CD14-positive monocyte (primary cell): ENCODE data around the gene TNNI3K. TPM values are rescaled to one million over a fixed set of nuclear protein-coding genes. Genes with fewer than 3 reads are reported as not detected.

Experiments
- DNase-seq, 3 donors: peaks; one replicate each; pipeline ENCODE4 v3.0.0-alpha.2; 2011 to 2022
- H2AFZ ChIP-seq: 2 replicates; pipeline ENCODE4 v1.6.0; 2012; ENCODE audit warnings: mild to moderate bottlenecking, low read depth, low read length, inconsistent platforms; ENCODE audit not compliant: insufficient read depth, poor library complexity, severe bottlenecking
- H3K27ac ChIP-seq, 2 donors: 1 replicate in 1 of 2; 2 replicates in 1 of 2; pipeline ENCODE4 v1.5.1; 2012 to 2013; ENCODE audit warnings: low read length in 2 of 2, control low read depth in 1 of 2, inconsistent platforms in 1 of 2, low read depth in 1 of 2, mild to moderate bottlenecking in 1 of 2
- H3K27me3 ChIP-seq, 2 donors: one replicate each; pipeline versions ENCODE4 v1.6.0 to v1.6.1; 2011 to 2013; ENCODE audit warnings: low read length in 2 of 2; ENCODE audit not compliant: control insufficient read depth in 2 of 2, insufficient read depth in 2 of 2
- H3K36me3 ChIP-seq, 2 donors: replicated peaks in 1 of 2; 1 replicate in 1 of 2; 2 replicates in 1 of 2; pipeline versions ENCODE4 v1.5.1 to v1.6.1; 2012 to 2013; ENCODE audit warnings: low read length in 2 of 2, control low read depth in 1 of 2, inconsistent platforms in 1 of 2, mild to moderate bottlenecking in 1 of 2; ENCODE audit not compliant: insufficient read depth in 2 of 2, control insufficient read depth in 1 of 2
- H3K4me1 ChIP-seq, 2 donors: 1 replicate in 1 of 2; 2 replicates in 1 of 2; pipeline versions ENCODE4 v1.5.1 to v1.6.1; 2012 to 2013; ENCODE audit warnings: low read length in 2 of 2, control low read depth in 1 of 2, inconsistent platforms in 1 of 2, mild to moderate bottlenecking in 1 of 2, moderate library complexity in 1 of 2; ENCODE audit not compliant: insufficient read depth in 2 of 2, control insufficient read depth in 1 of 2
- H3K4me2 ChIP-seq: replicated peaks from 2 replicates; pipeline ENCODE3; 2012; ENCODE audit warnings: low read length, moderate library complexity, mild to moderate bottlenecking; ENCODE audit not compliant: poor library complexity, severe bottlenecking; ENCODE audit errors: extremely low read depth
- H3K4me3 ChIP-seq, 3 experiments: fragments of 200-600 bp in 1 of 3; sonication (generic) in 1 of 3; replicated peaks in 1 of 3; 1 replicate in 2 of 3; 2 replicates in 1 of 3; pipeline ENCODE4 v1.5.1; 2011 to 2013; ENCODE audit warnings: low read length in 3 of 3, mild to moderate bottlenecking in 3 of 3, control low read depth in 2 of 3, low read depth in 2 of 3, inconsistent platforms in 1 of 3, moderate library complexity in 1 of 3
- H3K79me2 ChIP-seq: 2 replicates; pipeline ENCODE4 v1.6.0; 2012; ENCODE audit warnings: mild to moderate bottlenecking, control low read depth, inconsistent platforms, low read length, moderate library complexity; ENCODE audit not compliant: insufficient read depth
- H3K9ac ChIP-seq: 2 replicates; pipeline ENCODE4 v1.6.0; 2017; ENCODE audit warnings: low read length, mild to moderate bottlenecking; ENCODE audit not compliant: insufficient read depth, poor library complexity, severe bottlenecking
- H3K9me3 ChIP-seq, 2 donors: replicated peaks in 1 of 2; 1 replicate in 1 of 2; 2 replicates in 1 of 2; pipeline versions ENCODE4 v1.5.1 to v1.6.1; 2012 to 2013; ENCODE audit warnings: low read length in 2 of 2, control low read depth in 1 of 2; ENCODE audit not compliant: control insufficient read depth in 1 of 2, insufficient read depth in 1 of 2
- H4K20me1 ChIP-seq: 2 replicates; pipeline ENCODE4 v1.6.0; 2012; ENCODE audit warnings: mild to moderate bottlenecking, low read length, control low read depth, moderate library complexity; ENCODE audit not compliant: insufficient read depth
- H3K27ac Mint-ChIP-seq, 7 donors: one replicate each; pipeline ENCODE4 v1.8.0; 2020; ENCODE audit warnings: mild to moderate bottlenecking in 7 of 7, mixed read lengths in 7 of 7, moderate library complexity in 6 of 7, inconsistent platforms in 2 of 7
- H3K27me3 Mint-ChIP-seq, 3 donors: one replicate each; pipeline ENCODE4 v1.8.0; 2021 to 2022; ENCODE audit warnings: low read depth in 3 of 3, mild to moderate bottlenecking in 3 of 3, mixed read lengths in 3 of 3, moderate library complexity in 3 of 3, inconsistent platforms in 1 of 3
- H3K36me3 Mint-ChIP-seq, 2 donors: one replicate each; pipeline ENCODE4 v1.8.0; 2020; ENCODE audit warnings: mixed read lengths in 2 of 2, inconsistent platforms in 1 of 2, mild to moderate bottlenecking in 1 of 2
- H3K4me1 Mint-ChIP-seq: one replicate; pipeline ENCODE4 v1.8.0; 2020; ENCODE audit warnings: mild to moderate bottlenecking, mixed read lengths
- H3K4me3 Mint-ChIP-seq, 2 donors: one replicate each; pipeline ENCODE4 v1.8.0; 2020; ENCODE audit warnings: mild to moderate bottlenecking in 2 of 2, mixed read lengths in 2 of 2, moderate library complexity in 1 of 2
- H3K9me3 Mint-ChIP-seq, 7 donors: one replicate each; pipeline ENCODE4 v1.8.0; 2020 to 2022; ENCODE audit warnings: mixed read lengths in 7 of 7, mild to moderate bottlenecking in 6 of 7, moderate library complexity in 6 of 7, inconsistent platforms in 2 of 7
- WGBS: methylation state at CpG from one replicate; pipeline ENCODE4 v1.1.5; 2013; ENCODE audit warnings: missing lambda C conversion rate; ENCODE audit not compliant: insufficient coverage; 5-methylcytosine and 5-hydroxymethylcytosine counted together
- intact Hi-C, 2 donors: fragments of 100-400 bp; cut with micrococcal nuclease; formaldehyde crosslinking; loops; one replicate each; pipeline versions ENCODE4 v1.15.0 to v1.15.1; 2023
- polyA plus RNA-seq, 3 donors: library from polyadenylated mRNA; depleted of rRNA in 1 of 3; unstranded in 2 of 3; stranded (reverse) in 1 of 3; fragments of 300-500 nt in 2 of 3; fragments of >200 nt in 1 of 3; fragmentation: Illumina TruSeq in 2 of 3; gene quantifications; 1 replicate in 2 of 3; 2 replicates in 1 of 3; pipeline ENCODE4 v1.2.3, GENCODE V29; 2012 to 2021
- TF ChIP-seq, protein P1 (sequence below): fragments of 200-600 bp; IDR thresholded peaks from one replicate; pipeline ENCODE4 v1.8.0; 2022; ENCODE audit warnings: antibody characterized with exemption, mild to moderate bottlenecking

Gene TNNI3K
- polyA plus RNA-seq, 3 donors = 0.51 TPM; not detected in 2

DNA sequence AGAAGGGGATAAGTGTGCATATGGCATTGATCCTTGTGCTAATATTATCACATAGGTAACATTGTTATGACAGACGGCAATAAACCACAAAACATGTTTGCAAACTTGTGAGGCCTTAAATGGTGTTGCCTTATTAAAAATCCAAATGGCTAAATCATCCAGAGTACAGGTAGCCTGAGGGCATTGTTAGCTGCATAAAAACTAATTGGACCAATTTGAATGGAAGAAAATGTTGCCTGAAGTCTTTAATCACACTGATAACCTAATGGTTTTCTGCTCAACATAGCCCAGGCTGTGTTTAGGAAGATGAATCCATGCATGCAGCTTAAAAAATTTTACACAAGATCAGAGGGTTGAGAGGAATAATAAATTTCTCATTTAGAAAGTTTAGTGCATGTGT, 296.6 kb downstream of the TNNI3K start:
- H3K79me2 ChIP-seq = no peaks in the 10 kb centered on the region
- Mint-ChIP-seq H3K4me3 (no peak overlapping the region), H3K27me3 (peaks cover 0 to 2% (median 0%) of the 10 kb centered on the region in 3 donors), H3K4me1 (no peaks in the 10 kb centered on the region), H3K9me3 (peaks cover 0 to 5% (median 2%) of the 10 kb centered on the region in 7 donors), H3K27ac (no peak overlapping the region), H3K36me3 (no peaks in the 10 kb centered on the region)
- TF ChIP-seq, protein P1, sequence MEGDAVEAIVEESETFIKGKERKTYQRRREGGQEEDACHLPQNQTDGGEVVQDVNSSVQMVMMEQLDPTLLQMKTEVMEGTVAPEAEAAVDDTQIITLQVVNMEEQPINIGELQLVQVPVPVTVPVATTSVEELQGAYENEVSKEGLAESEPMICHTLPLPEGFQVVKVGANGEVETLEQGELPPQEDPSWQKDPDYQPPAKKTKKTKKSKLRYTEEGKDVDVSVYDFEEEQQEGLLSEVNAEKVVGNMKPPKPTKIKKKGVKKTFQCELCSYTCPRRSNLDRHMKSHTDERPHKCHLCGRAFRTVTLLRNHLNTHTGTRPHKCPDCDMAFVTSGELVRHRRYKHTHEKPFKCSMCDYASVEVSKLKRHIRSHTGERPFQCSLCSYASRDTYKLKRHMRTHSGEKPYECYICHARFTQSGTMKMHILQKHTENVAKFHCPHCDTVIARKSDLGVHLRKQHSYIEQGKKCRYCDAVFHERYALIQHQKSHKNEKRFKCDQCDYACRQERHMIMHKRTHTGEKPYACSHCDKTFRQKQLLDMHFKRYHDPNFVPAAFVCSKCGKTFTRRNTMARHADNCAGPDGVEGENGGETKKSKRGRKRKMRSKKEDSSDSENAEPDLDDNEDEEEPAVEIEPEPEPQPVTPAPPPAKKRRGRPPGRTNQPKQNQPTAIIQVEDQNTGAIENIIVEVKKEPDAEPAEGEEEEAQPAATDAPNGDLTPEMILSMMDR = no peak
- H4K20me1 ChIP-seq = no peaks in the 10 kb centered on the region
- H3K4me3 ChIP-seq = no peak overlapping the region
- no peaks in the 10 kb centered on the region for H3K4me1 ChIP-seq
- no peak overlapping the region for H3K27ac ChIP-seq
- no peak overlapping the region for H2AFZ ChIP-seq
- WGBS = no CpG with 5 or more reads among the region's 1 CpG
- peaks cover 0 to 6% of the 10 kb centered on the region in 2 donors for H3K9me3 ChIP-seq
- intact Hi-C loops = no loop called here
- no peak for DNase-seq
- no peak overlapping the region for H3K4me2 ChIP-seq
- no peaks in the 10 kb centered on the region for H3K36me3 ChIP-seq
- no peak overlapping the region for H3K9ac ChIP-seq
- no peaks in the 10 kb centered on the region for H3K27me3 ChIP-seq

DNA sequence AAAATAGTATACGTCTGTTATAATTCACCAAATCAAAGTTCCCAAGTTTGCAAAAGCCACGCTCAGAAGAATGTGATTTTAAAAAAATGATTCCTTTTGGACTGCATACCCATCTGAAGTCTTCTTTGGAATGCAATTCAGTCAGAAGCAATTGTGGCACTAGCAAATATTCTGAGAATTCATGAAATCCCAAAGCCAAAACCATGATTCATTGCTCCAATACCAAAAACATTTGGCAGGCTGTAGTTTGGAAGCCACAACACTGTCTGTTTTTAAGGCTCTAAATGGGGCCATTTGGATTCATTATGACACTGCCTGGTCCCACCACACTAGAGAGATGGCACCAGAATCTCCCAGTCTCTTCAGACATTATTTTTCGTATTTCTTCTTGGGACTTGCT, 299.1 kb downstream of the TNNI3K start:
- Mint-ChIP-seq H3K4me1 (no peaks in the 10 kb centered on the region), H3K9me3 (peaks cover 0 to 3% (median 0%) of the 10 kb centered on the region in 7 donors), H3K27me3 (peaks cover 0 to 2% (median 0%) of the 10 kb centered on the region in 3 donors), H3K27ac (no peak overlapping the region), H3K36me3 (no peaks in the 10 kb centered on the region), H3K4me3 (no peak overlapping the region)
- Histone ChIP-seq H4K20me1 (no peaks in the 10 kb centered on the region), H3K4me2 (no peak overlapping the region), H3K79me2 (no peaks in the 10 kb centered on the region), H3K27me3 (no peaks in the 10 kb centered on the region), H3K9ac (no peak overlapping the region), H3K4me3 (no peak overlapping the region), H3K4me1 (no peaks in the 10 kb centered on the region), H2AFZ (no peak overlapping the region), H3K9me3 (no peaks in the 10 kb centered on the region), H3K27ac (no peak overlapping the region), H3K36me3 (no peaks in the 10 kb centered on the region)
- no CpG with 5 or more reads among the region's 3 CpGs for WGBS
- no peak for DNase-seq
- TF ChIP-seq, protein P1 = no peak
- intact Hi-C loops = no loop called here
